ENCODE measurements around the gene COL11A2. TPM values are rescaled to one million over a fixed set of nuclear protein-coding genes. Genes with fewer than 3 reads are reported as not detected.

COL11A2 gene
- total RNA-seq, 1 donor from 2014 or later = 0.47 TPM

DNA sequence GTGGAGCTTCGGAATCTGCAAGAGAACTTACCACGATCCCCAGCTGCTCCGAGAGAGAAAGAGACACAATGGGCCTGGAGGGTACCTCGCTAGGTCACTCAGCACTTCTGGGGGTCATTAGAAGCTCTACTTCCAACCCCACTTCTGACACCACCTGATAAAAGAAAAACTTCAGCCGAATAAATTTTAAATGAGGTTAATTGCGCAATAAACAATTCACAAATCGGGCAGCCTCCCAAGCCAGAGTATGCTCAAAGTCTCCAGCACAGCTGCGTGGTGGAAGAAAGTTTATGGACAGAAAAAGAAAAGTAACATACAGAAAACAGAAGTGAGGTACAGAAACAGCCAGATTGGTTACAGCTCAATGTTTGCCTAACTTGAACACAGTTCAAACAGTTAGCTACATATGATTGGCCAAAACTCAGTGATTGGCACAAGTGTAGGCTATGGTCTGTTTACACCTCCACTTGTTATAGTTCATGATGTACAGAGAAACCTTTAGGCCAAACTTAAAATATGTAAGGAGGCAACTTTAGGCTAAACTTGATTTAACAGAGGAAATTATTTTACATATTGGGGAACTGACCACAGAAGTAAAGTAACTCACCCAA is 52.6 kb downstream of the COL11A2 start:
- TF ChIP-seq, protein P1, sequence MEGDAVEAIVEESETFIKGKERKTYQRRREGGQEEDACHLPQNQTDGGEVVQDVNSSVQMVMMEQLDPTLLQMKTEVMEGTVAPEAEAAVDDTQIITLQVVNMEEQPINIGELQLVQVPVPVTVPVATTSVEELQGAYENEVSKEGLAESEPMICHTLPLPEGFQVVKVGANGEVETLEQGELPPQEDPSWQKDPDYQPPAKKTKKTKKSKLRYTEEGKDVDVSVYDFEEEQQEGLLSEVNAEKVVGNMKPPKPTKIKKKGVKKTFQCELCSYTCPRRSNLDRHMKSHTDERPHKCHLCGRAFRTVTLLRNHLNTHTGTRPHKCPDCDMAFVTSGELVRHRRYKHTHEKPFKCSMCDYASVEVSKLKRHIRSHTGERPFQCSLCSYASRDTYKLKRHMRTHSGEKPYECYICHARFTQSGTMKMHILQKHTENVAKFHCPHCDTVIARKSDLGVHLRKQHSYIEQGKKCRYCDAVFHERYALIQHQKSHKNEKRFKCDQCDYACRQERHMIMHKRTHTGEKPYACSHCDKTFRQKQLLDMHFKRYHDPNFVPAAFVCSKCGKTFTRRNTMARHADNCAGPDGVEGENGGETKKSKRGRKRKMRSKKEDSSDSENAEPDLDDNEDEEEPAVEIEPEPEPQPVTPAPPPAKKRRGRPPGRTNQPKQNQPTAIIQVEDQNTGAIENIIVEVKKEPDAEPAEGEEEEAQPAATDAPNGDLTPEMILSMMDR (IDR thresholded peaks at IDR 0.05) = no peak
- H3K27me3 Mint-ChIP-seq = no peaks in the 10 kb centered on the region
- DNase-seq (no peak), ATAC-seq (ENCODE audit: low read depth) (no peak)
- H3K9me3 Mint-ChIP-seq = no peaks in the 10 kb centered on the region
- H3K27ac Mint-ChIP-seq = no peak overlapping the region
- intact Hi-C loops (cut with micrococcal nuclease) = loop anchor here (10.0 kb wide), 1 partner anchor 245 kb away; no protein-coding TSS in a partner anchor
- H3K4me1 Mint-ChIP-seq = peaks cover 22% of the 10 kb centered on the region
- H3K36me3 Mint-ChIP-seq (ENCODE audit: low read depth) = no peaks in the 10 kb centered on the region
- POLR2A ChIA-PET = interaction anchor here (0.6 to 0.8 kb wide), 3 partner anchors 9 to 60 kb away, joined by 3 to 4 read pairs (median 3); no protein-coding TSS in a partner anchor
- CTCF ChIA-PET = interaction anchor here (2.0 to 2.8 kb wide), 2 partner anchors 10 to 13 kb away, joined by 7 to 10 read pairs; no protein-coding TSS in a partner anchor
- no peak overlapping the region for H3K4me3 Mint-ChIP-seq

DNA sequence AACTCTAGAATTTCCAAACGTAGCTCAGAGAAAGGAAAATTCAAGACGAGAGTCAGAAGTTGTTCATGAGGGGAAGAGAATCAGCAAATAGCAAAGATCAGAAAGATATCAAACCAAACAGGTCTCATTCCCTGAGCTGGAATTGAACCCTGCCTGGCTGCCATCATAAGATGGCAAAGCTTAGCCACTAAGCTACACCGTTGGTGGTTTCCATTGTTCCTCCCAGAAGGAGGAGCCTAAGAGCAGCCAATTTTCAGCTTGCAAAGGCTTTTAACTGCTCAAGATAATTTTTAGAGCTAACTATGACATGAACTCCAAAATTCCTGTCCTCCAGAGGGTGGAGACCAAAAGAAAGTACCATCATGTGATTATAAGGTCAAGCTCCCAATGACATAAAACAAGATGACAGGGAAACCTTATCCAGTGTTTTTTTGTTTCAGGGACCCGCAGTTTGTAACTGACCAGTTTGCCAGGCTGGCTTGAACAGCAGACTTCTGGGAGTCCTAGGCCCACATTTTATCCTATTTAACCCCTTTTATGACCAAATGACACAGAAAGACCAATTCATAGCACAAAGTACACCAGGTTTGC is 55.9 kb downstream of the COL11A2 start:
- Mint-ChIP-seq H3K27me3 (no peaks in the 10 kb centered on the region), H3K4me3 (no peak overlapping the region), H3K36me3 (ENCODE audit: low read depth) (no peaks in the 10 kb centered on the region), H3K9me3 (no peaks in the 10 kb centered on the region), H3K4me1 (peaks cover 9% of the 10 kb centered on the region), H3K27ac (no peak overlapping the region)
- intact Hi-C loops (cut with micrococcal nuclease) = no loop called here
- ATAC-seq (ENCODE audit: low read depth) = no peak
- TF ChIP-seq, protein P1 (IDR thresholded peaks at IDR 0.05) = no peak
- CTCF ChIA-PET = interaction anchor here (0.9 to 2.8 kb wide), 4 partner anchors 10 to 16 kb away, joined by 3 to 12 read pairs (median 6); no protein-coding TSS in a partner anchor
- no peak for DNase-seq
- POLR2A ChIA-PET = interaction anchor here (0.6 to 1.5 kb wide), 3 partner anchors 60 to 63 kb away, joined by 3 to 5 read pairs (median 3); partner anchors contain the start of gene HLA-DPA1

- H3K4me3 Mint-ChIP-seq = no peak overlapping the region
- H3K27me3 Mint-ChIP-seq = no peaks in the 10 kb centered on the region
- POLR2A ChIA-PET = no interaction called here
These were observed 60.2 kb downstream of the COL11A2 start for GRCh38 chr6:33132081-33132524.

GRCh38 chr6:33128318-33128717 is 63.9 kb downstream of the COL11A2 start:
- ChIA-PET POLR2A (no interaction called here), CTCF (interaction anchor here (1.0 to 1.7 kb wide), 2 partner anchors 9 to 21 kb away, joined by 3 to 4 read pairs; no protein-coding TSS in a partner anchor)
- Mint-ChIP-seq H3K4me1 (peaks cover 4% of the 10 kb centered on the region), H3K27me3 (no peaks in the 10 kb centered on the region), H3K4me3 (no peak overlapping the region), H3K36me3 (ENCODE audit: low read depth) (peaks cover 12% of the 10 kb centered on the region), H3K9me3 (peaks cover 6% of the 10 kb centered on the region), H3K27ac (no peak overlapping the region)
- DNase-seq = no peak
- intact Hi-C loops (cut with micrococcal nuclease) = no loop called here
- TF ChIP-seq, protein P1 (IDR thresholded peaks at IDR 0.05) = no peak
- no peak for ATAC-seq (ENCODE audit: low read depth)

More at GRCh38 chr6:33132081-33132524, 60.2 kb downstream of the COL11A2 start:
- H3K9me3 Mint-ChIP-seq = no peaks in the 10 kb centered on the region
- ATAC-seq (ENCODE audit: low read depth) (no peak), DNase-seq (no peak)
- TF ChIP-seq, protein P1 (IDR thresholded peaks at IDR 0.05) = no peak
- intact Hi-C loops (cut with micrococcal nuclease) = no loop called here
- no peaks in the 10 kb centered on the region for H3K4me1 Mint-ChIP-seq
- CTCF ChIA-PET = no interaction called here
- no peak overlapping the region for H3K27ac Mint-ChIP-seq
- H3K36me3 Mint-ChIP-seq (ENCODE audit: low read depth) = peaks cover 2% of the 10 kb centered on the region
